Measurements from ENCODE around the gene COG4.

The COG4 gene

DNA sequence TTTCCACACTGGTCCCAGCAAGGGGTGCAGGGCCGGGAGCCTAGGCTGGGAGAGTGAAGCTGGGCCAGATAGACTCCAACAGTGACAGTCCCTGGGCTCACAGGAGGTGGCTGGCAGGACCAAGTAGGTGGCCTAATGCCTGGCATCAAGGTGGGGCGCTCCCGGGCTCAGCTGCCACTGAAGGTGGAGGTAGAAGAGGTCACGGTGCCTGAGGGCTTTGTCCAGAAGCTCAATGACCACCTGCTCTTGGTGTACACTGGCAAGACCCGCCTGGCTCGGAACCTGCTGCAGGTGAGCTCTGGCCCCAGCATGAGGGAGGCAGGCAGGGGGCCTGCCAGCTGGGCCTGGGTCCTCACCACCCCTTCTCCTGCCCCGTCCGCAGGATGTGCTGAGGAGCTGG, 45.2 kb downstream of the COG4 start:
- DNase-seq: no peak

DNA sequence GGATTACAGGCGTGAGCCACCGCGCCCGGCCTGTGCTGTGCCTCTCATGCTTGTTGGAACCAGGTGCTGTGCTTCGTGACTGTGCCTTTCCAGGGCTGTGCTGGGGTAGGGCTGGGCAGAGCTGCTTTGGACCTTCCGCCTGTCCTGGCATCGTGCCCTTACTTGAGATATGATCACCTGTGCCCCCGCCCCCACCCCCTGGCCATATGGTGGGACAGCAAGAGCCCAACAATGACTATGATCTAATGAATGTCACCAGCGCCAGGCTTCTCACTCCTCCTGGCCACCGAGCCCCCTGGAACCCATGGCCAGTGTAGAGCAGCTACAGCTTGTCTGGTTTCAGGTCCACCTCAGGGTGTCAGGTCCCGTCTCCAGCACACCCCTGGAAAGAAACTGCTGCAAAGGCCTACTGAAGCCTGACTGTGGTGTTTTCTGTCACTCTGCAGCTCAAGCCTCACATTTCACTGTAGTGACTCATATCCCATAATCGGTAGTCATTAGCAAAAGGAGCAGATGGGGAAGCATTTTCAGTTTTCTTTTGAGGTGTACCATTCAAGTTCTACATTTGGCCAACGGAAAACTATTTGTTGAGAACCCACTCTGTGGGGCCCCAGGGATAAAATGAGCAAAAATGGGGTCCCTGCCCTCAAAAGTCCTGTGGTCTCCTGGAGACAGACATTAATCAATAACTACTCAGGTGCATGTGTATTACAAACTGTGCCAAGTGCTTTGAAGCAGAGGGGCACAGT, 46.9 kb downstream of the COG4 start:
- DNase-seq: peak in 1 of 2 experiments; percentile 74

- DNase-seq: no peak
Observed at GRCh38 chr16:70475054-70475871, 48.1 kb downstream of the COG4 start.

DNA sequence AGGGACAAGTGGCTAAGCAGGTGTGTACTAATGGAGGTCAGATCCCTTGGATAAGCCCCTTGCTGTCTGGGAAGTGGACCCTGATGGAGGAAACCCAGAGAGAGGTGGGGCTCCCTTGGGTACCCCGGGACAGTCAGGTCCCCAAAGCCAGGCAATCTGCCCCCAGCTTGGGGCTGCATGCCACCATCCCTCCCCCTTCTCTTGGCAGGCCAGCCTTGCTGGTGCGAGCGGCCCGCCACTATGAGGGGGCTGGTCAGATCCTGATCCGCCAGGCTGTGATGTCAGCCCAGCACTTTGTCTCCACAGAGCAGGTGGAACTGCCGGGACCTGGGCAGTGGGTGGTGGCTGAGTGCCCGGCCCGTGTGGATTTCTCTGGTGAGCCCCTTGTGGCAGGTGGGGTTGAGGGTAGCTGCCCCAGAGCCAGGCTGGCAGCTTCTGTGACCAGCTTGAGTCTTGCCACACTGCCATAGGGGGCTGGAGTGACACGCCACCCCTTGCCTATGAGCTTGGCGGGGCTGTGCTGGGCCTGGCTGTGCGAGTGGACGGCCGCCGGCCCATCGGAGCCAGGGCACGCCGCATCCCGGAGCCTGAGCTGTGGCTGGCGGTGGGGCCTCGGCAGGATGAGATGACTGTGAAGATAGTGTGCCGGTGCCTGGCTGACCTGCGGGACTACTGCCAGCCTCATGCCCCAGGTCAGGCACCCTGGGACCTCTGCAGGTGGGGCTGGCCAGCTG, 48.9 kb downstream of the COG4 start:
- no peak for DNase-seq

- no peak for DNase-seq
Observed at GRCh38 chr16:70473446-70474319, 49.7 kb downstream of the COG4 start.

- no peak for DNase-seq
Observed at GRCh38 chr16:70472786-70473433, 50.4 kb downstream of the COG4 start.

DNA sequence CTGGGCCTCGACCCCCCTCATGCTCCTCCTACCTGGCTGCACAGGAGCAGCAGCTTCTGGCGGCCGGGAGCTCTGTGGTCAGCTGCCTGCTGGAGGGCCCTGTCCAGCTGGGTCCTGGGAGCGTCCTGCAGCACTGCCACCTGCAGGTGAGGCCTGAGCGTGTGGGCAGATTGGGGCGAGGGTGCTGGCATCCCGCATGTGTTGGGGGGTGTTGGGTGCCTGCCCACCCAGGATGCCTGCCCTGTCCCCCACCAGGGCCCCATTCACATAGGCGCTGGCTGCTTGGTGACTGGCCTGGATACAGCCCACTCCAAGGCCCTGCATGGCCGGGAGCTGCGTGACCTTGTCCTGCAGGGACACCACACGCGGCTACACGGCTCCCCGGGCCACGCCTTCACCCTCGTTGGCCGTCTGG, 52.4 kb downstream of the COG4 start:
- DNase-seq: no peak

GRCh38 chr16:70470141-70470926, 53.0 kb downstream of the COG4 start:
- no peak for DNase-seq

DNA sequence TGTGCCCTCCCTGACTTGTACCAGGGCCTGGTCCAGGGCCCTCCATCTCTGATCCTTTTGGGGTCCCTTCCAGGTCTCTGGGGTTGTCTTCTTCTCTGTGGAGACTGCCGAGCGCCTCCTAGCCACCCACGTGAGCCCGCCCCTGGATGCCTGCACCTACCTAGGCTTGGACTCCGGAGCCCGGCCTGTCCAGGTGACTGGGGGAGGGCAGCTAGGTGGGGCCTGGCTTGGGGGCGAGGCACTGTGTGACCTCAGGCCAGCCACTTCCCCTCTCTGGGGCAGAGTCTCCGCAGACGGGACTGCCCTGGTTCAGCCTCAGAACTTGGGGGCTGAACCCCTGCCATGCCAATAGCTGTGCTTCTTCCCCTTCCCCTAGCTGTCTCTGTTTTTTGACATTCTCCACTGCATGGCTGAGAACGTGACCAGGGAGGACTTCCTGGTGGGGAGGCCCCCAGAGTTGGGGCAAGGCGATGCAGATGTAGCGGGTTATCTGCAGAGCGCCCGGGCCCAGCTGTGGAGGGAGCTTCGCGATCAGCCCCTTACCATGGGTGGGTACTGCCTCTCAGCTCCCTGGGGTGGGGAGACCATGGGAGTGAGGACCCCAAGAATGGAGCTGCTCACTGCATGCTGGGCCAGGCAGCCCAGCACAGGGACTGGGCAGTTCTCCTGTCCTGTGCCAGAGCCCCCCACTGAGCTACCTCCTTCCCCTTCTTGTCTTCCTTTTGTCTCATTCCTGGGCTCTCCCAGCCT, 54.4 kb downstream of the COG4 start:
- DNase-seq: no peak

DNA sequence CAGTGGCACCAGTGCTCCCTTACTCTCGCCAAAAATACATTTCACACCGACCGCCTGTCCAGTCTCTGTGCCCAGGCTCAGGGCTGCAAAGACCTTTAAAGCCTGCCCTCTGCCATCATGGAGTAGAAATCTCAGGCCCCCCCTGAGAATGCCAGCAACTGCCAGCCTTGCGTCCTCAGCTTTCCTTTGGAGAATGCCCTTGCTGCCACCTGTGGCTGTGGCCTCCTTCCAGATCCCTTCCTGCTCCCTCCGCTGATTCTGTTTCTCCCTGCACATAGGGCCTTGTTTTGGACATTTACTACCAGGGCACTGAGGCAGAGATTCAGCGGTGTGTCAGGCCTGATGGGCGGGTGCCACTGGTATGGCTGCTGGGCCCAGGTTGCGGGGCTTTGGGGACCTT, 55.7 kb downstream of the COG4 start:
- no peak for DNase-seq

- DNase-seq: no peak
Observed at GRCh38 chr16:70467113-70467512, 56.2 kb downstream of the COG4 start.

DNA sequence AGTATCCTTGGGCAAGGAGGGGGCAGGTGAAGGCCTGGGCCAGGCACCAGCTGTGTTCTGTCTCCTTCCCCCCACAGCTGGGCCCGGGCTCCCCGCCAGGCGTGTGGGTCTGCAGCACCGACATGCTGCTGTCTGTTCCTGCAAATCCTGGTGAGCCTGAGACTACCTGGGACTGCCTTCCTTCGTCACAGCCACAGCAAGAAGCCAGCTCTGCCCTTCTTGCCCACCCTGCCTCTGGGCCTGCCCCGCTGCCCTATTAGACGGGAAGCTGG, 56.6 kb downstream of the COG4 start:
- DNase-seq: no peak

GRCh38 chr16:70465999-70466804, 57.2 kb downstream of the COG4 start:
- no peak for DNase-seq

- DNase-seq: no peak
Observed at GRCh38 chr16:70463235-70463634, 60.1 kb downstream of the COG4 start.

DNA sequence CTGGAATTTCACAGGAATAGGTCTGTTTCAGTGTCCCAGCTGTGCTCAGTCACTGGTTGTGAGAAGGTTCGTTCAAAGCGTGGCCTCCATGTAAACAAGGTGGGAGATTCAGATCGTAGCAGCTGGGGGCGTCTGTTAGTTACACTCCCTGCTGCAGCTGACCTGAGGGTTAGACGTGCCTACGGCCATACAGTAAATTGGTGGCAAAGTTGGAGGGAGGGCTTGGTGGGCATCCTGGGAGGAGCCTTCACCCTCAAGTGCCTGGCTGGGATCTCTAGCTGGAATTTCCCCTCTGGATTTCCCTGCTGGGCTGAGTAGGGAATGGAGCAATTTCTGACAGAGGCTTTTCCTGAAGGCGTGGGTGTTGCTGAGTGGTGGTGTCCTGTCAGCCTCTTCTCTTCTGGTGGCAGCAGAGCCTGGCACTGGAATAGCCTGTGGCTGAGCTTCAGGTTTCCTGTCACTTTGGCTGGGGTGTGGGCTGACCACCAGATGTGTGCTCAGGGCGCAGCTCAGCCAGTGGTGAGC, 62.6 kb downstream of the COG4 start:
- DNase-seq: no peak

GRCh38 chr16:70457446-70458166, 65.7 kb downstream of the COG4 start:
- DNase-seq: no peak

GRCh38 chr16:70455910-70456309, 67.4 kb downstream of the COG4 start:
- no peak for DNase-seq

GRCh38 chr16:70454222-70455034, 68.9 kb downstream of the COG4 start, which contains the start of gene FCSK:
TSS of gene FCSK (plus strand) at chr16:70454595. CDS start at chr16:70463191, 8,596 bp downstream.
- DNase-seq: peak in 1 of 2 experiments; percentile 36
